Uterus (tissue), 2 donors: ENCODE data around the gene ZCCHC7.

Experiments used
- CTCF ChIP-seq, 4 experiments: fragments of 200-600 bp in 2 of 4; fragments of 450-650 bp in 2 of 4; sonication (generic) in 2 of 4; IDR thresholded peaks; one replicate each; pipeline ENCODE4 v1.5.1; 2016 to 2019; ENCODE audit warnings: antibody characterized with exemption in 4 of 4, mild to moderate bottlenecking in 2 of 4, moderate library complexity in 1 of 4
- POLR2A ChIP-seq, 2 donors: fragments of 450-650 bp; IDR thresholded peaks; one replicate each; pipeline ENCODE4 v1.6.1; 2016; ENCODE audit warnings: antibody characterized with exemption in 2 of 2, mild to moderate bottlenecking in 1 of 2, moderate library complexity in 1 of 2

GRCh38 chr9:37399336-37399735, 279.0 kb downstream of the ZCCHC7 start:
- TF ChIP-seq CTCF (IDR thresholded peaks at IDR 0.05), result no peak
- no peak for TF ChIP-seq POLR2A (IDR thresholded peaks at IDR 0.05)
